ENCODE measurements around the gene C11orf91. TPM values are rescaled to one million over a fixed set of nuclear protein-coding genes. Genes with fewer than 3 reads are reported as not detected.
"Not testable (repeated sequence)": the region's sequence is repeated elsewhere in the genome, so short reads cannot be mapped to it uniquely, and the experiment has no call there.

C11orf91 gene
- total RNA-seq, 1 donor from 2014 or later, result not detected

DNA sequence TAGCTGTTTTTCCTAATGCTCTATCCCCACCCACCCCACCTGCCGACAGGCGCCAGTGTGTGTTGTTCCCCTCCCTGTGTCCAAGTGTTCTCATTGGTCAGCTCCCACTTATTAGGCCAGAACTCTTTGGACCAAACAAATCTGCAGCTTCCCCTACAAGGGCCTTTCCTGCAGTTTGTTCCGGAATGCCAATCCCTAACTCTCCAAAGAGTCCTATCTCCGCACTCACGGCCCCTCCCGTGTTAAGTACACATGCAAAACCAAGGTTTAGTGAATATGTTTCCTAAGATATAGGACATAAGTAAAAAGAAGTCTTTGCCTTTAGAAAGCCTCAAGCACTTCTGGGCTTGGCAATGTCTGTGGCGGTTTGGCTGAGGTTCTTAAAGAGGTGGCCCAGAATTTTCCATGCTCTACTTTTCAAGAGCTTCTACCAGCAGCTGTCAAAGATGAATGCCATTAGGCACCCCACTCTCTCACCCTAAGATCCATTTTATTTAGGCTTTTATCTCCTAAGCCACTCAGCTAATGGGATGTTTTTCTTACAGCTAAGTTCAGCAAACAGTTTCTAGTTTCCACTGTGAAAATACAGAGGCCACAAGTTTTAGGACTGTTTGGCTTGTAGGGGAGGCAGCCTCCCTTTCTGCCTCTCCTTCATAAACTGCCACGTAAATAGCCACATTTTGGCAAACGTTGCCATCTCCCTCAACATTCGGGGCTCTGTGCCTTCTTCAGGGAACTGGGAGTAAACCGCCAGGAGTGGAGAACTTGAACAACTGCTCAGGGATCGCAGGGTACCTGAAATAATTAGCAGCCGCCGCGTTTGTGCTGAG, 34.0 kb upstream of the C11orf91 start:
- Histone ChIP-seq H3K4me3 (ENCODE audit: low read length in 3 of 3) (peak overlapping the region; percentile 84 to 95 (median 85)), H3K9me3 (ENCODE audit: control insufficient read depth in 3 of 3, low read length in 3 of 3) (no peaks in the 10 kb centered on the region), H3K27me3 (ENCODE audit: control insufficient read depth in 3 of 3, insufficient read depth in 3 of 3, low read length in 3 of 3) (no peaks in the 10 kb centered on the region), H3K27ac (ENCODE audit: low read depth, low read length) (peak overlapping the region; percentile 97), H3K4me1 (ENCODE audit: control insufficient read depth in 3 of 3, insufficient read depth in 3 of 3, low read length in 3 of 3) (peaks cover 39 to 55% (median 50%) of the 10 kb centered on the region in 3 donors), H3K36me3 (ENCODE audit: control insufficient read depth in 3 of 3, insufficient read depth in 3 of 3, low read length in 3 of 3) (peaks cover 4 to 11% (median 11%) of the 10 kb centered on the region in 3 donors), H3K9ac (ENCODE audit: low read depth in 1 of 3, low read length in 3 of 3) (peak overlapping the region; percentile 93 to 98 (median 94))

DNA sequence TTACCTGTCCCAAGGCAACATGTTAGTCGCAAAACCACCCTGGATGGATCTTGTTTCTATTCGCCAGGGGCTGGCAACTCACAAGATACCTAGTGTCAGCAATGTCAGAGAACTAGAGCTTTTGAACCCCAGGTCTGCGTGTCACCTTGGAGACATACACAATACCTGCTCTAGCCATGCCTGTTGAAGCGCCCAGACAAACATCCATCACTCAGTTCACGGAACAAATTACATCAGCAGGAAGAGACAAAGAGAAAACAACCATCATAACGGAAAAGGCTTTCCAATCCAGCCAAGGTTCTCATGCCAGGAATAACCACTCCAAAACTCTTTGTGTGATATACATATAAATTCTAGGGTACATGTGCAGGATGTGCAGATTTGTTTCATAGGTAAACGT, 33.4 kb upstream of the C11orf91 start:
- peak overlapping the region; percentile 34 to 98 (median 94) for H3K9ac ChIP-seq (ENCODE audit: low read depth in 1 of 3, low read length in 3 of 3)
- H3K27me3 ChIP-seq (ENCODE audit: control insufficient read depth in 3 of 3, insufficient read depth in 3 of 3, low read length in 3 of 3), result no peaks in the 10 kb centered on the region
- H3K36me3 ChIP-seq (ENCODE audit: control insufficient read depth in 3 of 3, insufficient read depth in 3 of 3, low read length in 3 of 3), result peaks cover 4 to 11% (median 11%) of the 10 kb centered on the region in 3 donors
- peak overlapping the region; percentile 97 for H3K27ac ChIP-seq (ENCODE audit: low read depth, low read length)
- H3K4me3 ChIP-seq (ENCODE audit: low read length in 3 of 3), result peak overlapping the region; percentile 84 to 95 (median 85)
- H3K9me3 ChIP-seq (ENCODE audit: control insufficient read depth in 3 of 3, low read length in 3 of 3), result no peaks in the 10 kb centered on the region
- peaks cover 39 to 58% (median 50%) of the 10 kb centered on the region in 3 donors for H3K4me1 ChIP-seq (ENCODE audit: control insufficient read depth in 3 of 3, insufficient read depth in 3 of 3, low read length in 3 of 3)

DNA sequence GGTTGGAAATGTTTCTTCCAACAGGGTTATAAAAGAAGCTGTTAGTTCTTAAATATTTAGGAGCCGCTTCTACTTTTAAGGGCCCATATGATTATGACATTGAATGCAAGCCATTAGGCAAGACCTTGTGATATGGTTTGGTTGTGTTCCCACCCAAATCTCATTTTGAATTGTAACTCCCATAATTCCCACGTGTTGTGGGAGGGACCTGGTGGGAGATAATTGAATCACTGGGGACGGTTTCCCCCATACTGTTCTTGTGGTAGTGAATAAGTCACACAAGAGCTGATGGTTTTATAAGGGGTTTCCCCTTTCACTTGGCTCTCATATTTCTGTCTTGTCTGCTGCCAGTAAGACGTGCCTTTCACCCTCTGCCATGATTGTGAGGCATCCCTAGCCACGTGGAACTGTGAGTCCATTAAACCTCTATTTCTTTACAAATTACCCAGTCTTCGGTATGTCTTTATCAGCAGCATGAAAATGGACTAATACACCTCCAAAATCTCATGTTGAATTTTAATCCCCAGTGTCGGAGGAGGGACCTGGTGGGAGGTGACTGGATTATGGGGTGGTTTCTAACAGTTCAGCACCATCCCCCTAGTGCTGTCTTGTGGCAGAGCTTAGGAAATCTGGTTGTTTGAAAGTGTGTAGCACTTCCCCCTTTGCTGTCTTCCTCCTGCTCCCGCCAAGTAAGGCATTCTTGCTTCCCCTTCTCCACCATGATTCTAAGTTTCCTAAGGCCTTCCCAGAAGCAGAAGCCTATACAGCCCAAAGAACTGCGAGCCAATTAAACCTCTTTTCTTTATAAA, 31.3 kb upstream of the C11orf91 start:
- H3K27ac ChIP-seq (ENCODE audit: low read depth, low read length), result peak overlapping the region; percentile 51

DNA sequence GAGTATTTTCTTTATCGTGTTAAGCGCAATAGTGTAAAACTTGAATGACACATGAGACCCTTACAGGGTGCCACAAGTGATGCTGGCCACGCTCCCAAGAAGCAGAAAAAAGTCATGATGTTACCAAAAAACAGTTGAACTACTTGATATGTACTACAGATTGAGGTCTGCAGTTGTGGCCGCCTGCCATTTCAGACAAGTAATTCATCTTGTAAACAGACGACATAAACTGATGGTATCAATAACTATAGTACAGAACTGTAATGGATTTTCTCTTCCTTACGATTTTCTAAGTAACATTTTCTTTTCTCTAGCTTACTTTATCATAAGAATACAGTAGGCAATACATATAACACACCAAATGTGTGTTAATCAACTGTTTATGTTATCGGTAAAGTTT, 30.1 kb upstream of the C11orf91 start:
- Histone ChIP-seq H3K9me3 (ENCODE audit: control insufficient read depth in 3 of 3, low read length in 3 of 3) (no peaks in the 10 kb centered on the region), H3K36me3 (ENCODE audit: control insufficient read depth in 3 of 3, insufficient read depth in 3 of 3, low read length in 3 of 3) (peaks cover 4 to 11% (median 11%) of the 10 kb centered on the region in 3 donors), H3K4me1 (ENCODE audit: control insufficient read depth in 3 of 3, insufficient read depth in 3 of 3, low read length in 3 of 3) (peaks cover 26 to 51% (median 42%) of the 10 kb centered on the region in 3 donors), H3K27ac (ENCODE audit: low read depth, low read length) (no peak overlapping the region), H3K27me3 (ENCODE audit: control insufficient read depth in 3 of 3, insufficient read depth in 3 of 3, low read length in 3 of 3) (no peaks in the 10 kb centered on the region), H3K9ac (ENCODE audit: low read depth in 1 of 3, low read length in 3 of 3) (peak overlapping the region in 2 of 3 donors; percentile 33 to 35), H3K4me3 (ENCODE audit: low read length in 3 of 3) (peak overlapping the region in 1 of 3 donors; percentile 17)

More for the DNA sequence above, 31.3 kb upstream of the C11orf91 start:
- Histone ChIP-seq H3K36me3 (ENCODE audit: control insufficient read depth in 3 of 3, insufficient read depth in 3 of 3, low read length in 3 of 3) (peaks cover 4 to 11% (median 11%) of the 10 kb centered on the region in 3 donors), H3K9ac (ENCODE audit: low read depth in 1 of 3, low read length in 3 of 3) (peak overlapping the region in 1 of 3 donors; percentile 3), H3K9me3 (ENCODE audit: control insufficient read depth in 3 of 3, low read length in 3 of 3) (no peaks in the 10 kb centered on the region), H3K4me1 (ENCODE audit: control insufficient read depth in 3 of 3, insufficient read depth in 3 of 3, low read length in 3 of 3) (peaks cover 32 to 54% (median 46%) of the 10 kb centered on the region in 3 donors), H3K4me3 (ENCODE audit: low read length in 3 of 3) (peak overlapping the region in 2 of 3 donors; percentile 27 to 38), H3K27me3 (ENCODE audit: control insufficient read depth in 3 of 3, insufficient read depth in 3 of 3, low read length in 3 of 3) (no peaks in the 10 kb centered on the region)

DNA sequence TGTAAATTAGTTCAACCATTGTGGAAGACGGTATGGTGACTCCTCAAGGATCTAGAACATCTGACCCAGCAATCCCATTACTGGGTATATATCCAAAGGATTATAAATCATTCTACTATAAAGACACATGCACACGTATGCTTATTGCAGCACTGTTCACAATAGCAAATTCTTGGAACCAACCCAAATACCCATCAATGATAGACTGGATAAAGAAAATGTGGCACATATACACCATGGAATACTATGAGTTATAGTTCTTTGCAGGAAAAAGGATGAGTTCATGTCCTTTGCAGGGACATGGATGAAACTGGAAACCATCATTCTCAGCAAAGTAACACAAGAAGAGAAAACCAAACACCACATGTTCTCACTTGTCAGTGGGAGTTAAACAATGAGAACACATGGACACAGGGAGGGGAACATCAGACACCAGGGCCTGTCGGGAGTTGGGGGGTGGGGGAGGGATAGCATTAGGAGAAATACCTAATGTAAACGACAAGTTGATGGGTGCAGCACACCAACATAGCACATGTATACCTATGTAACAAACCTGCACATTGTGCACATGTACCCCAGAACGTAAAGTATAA, 28.5 kb upstream of the C11orf91 start:
- H3K9ac ChIP-seq (ENCODE audit: low read depth in 1 of 3, low read length in 3 of 3); H3K4me3 ChIP-seq (ENCODE audit: low read length in 3 of 3); H3K27me3 ChIP-seq (ENCODE audit: control insufficient read depth in 3 of 3, insufficient read depth in 3 of 3, low read length in 3 of 3); H3K9me3 ChIP-seq (ENCODE audit: control insufficient read depth in 3 of 3, low read length in 3 of 3); H3K27ac ChIP-seq (ENCODE audit: low read depth, low read length): not testable (repeated sequence)
- peaks cover 4 to 11% (median 11%) of the 10 kb centered on the region in 3 donors for H3K36me3 ChIP-seq (ENCODE audit: control insufficient read depth in 3 of 3, insufficient read depth in 3 of 3, low read length in 3 of 3)
- H3K4me1 ChIP-seq (ENCODE audit: control insufficient read depth in 3 of 3, insufficient read depth in 3 of 3, low read length in 3 of 3), result peaks cover 37 to 54% (median 53%) of the 10 kb centered on the region in 3 donors

DNA sequence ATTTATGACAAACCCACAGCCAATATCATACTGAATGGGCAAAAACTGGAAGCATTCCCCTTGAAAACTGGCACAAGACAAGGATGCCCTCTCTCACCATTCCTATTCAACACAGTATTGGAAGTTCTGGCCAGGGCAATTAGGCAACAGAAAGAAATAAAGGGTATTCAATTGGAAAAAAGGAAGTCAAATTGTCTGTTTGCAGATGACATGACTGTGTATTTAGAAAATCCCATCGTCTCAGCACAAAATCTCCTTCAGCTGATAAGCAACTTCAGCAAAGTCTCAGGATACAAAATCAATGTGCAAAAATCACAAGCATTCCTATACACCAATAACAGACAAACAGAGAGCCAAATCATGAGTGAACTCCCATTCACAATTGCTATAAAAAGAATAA, 26.9 kb upstream of the C11orf91 start:
- H3K27ac ChIP-seq (ENCODE audit: low read depth, low read length); H3K27me3 ChIP-seq (ENCODE audit: control insufficient read depth in 3 of 3, insufficient read depth in 3 of 3, low read length in 3 of 3); H3K36me3 ChIP-seq (ENCODE audit: control insufficient read depth in 3 of 3, insufficient read depth in 3 of 3, low read length in 3 of 3); H3K9me3 ChIP-seq (ENCODE audit: control insufficient read depth in 3 of 3, low read length in 3 of 3); H3K4me3 ChIP-seq (ENCODE audit: low read length in 3 of 3); H3K9ac ChIP-seq (ENCODE audit: low read depth in 1 of 3, low read length in 3 of 3): not testable (repeated sequence)
- H3K4me1 ChIP-seq (ENCODE audit: control insufficient read depth in 3 of 3, insufficient read depth in 3 of 3, low read length in 3 of 3), result peaks cover 48 to 58% (median 55%) of the 10 kb centered on the region in 3 donors

DNA sequence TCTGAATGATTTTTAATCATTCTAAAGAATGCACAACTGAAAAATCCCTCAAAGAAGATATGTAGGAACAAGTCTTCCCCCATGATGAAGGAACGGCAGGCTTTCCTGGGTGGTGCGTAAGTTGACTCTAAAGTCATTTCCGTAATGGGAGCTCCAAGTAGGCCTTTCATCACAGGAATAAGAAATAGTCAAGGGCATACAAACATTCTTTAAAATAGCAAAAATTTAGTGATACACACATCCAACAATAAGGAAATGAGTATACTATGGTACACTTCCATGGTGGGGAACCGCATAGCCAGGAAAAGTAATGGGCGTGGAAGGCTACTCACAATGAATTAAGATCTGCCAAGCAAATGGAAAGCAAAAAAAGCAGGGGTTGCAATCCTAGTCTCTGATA, 24.9 kb upstream of the C11orf91 start:
- H3K27ac ChIP-seq (ENCODE audit: low read depth, low read length), result peak overlapping the region; percentile 94
- H3K4me3 ChIP-seq (ENCODE audit: low read length in 3 of 3), result no peak overlapping the region
- H3K27me3 ChIP-seq (ENCODE audit: control insufficient read depth in 3 of 3, insufficient read depth in 3 of 3, low read length in 3 of 3), result no peaks in the 10 kb centered on the region
- H3K9ac ChIP-seq (ENCODE audit: low read depth in 1 of 3, low read length in 3 of 3), result no peak overlapping the region
- H3K9me3 ChIP-seq (ENCODE audit: control insufficient read depth in 3 of 3, low read length in 3 of 3), result no peaks in the 10 kb centered on the region
- H3K36me3 ChIP-seq (ENCODE audit: control insufficient read depth in 3 of 3, insufficient read depth in 3 of 3, low read length in 3 of 3), result peaks cover 3 to 7% (median 3%) of the 10 kb centered on the region in 3 donors
- peaks cover 54 to 59% (median 58%) of the 10 kb centered on the region in 3 donors for H3K4me1 ChIP-seq (ENCODE audit: control insufficient read depth in 3 of 3, insufficient read depth in 3 of 3, low read length in 3 of 3)

DNA sequence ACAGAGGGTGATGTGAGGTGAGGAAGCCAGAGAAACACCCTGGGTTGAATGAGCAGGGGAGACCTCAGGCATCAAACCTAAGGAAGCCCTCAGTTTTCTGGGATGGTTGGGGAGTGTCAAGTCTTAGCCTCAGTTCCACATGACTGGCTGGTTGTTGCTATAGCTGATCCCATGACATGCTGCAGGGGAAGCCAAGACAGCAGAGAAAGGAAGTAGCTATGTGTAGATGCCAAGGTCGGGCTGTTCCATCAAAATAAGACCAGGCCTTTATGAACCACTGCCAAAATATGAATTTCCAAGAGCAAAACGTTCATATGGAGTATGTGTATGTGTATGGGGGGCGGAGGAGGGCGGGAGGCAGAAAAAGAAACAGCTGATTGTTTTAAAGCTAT, 24.0 kb upstream of the C11orf91 start:
- H3K9me3 ChIP-seq (ENCODE audit: control insufficient read depth in 3 of 3, low read length in 3 of 3), result no peaks in the 10 kb centered on the region
- peak overlapping the region in 2 of 3 donors; percentile 3 to 52 for H3K4me3 ChIP-seq (ENCODE audit: low read length in 3 of 3)
- peak overlapping the region in 2 of 3 donors; percentile 25 to 54 for H3K9ac ChIP-seq (ENCODE audit: low read depth in 1 of 3, low read length in 3 of 3)
- H3K27ac ChIP-seq (ENCODE audit: low read depth, low read length), result peak overlapping the region; percentile 94
- peaks cover 10 to 11% (median 11%) of the 10 kb centered on the region in 3 donors for H3K36me3 ChIP-seq (ENCODE audit: control insufficient read depth in 3 of 3, insufficient read depth in 3 of 3, low read length in 3 of 3)
- H3K4me1 ChIP-seq (ENCODE audit: control insufficient read depth in 3 of 3, insufficient read depth in 3 of 3, low read length in 3 of 3), result peaks cover 56 to 63% (median 60%) of the 10 kb centered on the region in 3 donors
- H3K27me3 ChIP-seq (ENCODE audit: control insufficient read depth in 3 of 3, insufficient read depth in 3 of 3, low read length in 3 of 3), result no peaks in the 10 kb centered on the region

DNA sequence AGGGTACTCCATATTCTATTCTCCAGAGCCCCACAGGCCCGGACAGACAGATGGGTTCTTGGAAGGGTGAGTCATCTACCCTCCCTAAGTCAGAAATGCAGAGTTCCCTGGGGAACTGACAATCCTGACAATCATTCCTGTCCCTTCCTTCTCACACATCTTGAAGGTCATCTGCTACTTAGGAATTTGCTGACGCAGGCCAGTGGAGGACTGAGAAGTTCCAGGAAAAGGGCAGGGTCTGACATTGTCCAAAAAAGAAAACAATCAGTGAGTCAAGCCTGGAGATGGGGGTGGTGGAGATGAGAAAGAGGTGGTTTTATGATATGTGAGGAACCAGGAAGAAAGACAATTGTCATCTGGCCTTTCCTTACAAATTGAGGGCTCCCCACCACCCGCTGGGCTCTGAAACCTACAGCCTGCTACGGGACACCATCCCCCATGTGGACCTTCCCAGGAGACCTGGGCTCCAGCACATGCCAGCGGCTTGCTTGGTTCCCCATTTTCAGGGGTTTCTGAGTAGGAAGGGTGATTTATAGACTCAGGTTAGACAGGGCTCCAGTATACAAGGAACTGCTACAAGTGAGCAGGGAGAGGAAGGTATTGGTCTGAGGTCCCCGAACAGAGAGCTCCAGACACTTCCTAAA, 22.7 kb upstream of the C11orf91 start:
- H3K4me1 ChIP-seq (ENCODE audit: control insufficient read depth in 3 of 3, insufficient read depth in 3 of 3, low read length in 3 of 3), result peaks cover 69 to 71% (median 70%) of the 10 kb centered on the region in 3 donors
- H3K9me3 ChIP-seq (ENCODE audit: control insufficient read depth in 3 of 3, low read length in 3 of 3), result no peaks in the 10 kb centered on the region
- peak overlapping the region; percentile 94 for H3K27ac ChIP-seq (ENCODE audit: low read depth, low read length)
- H3K9ac ChIP-seq (ENCODE audit: low read depth in 1 of 3, low read length in 3 of 3), result peak overlapping the region; percentile 34 to 63 (median 52)
- H3K4me3 ChIP-seq (ENCODE audit: low read length in 3 of 3), result peak overlapping the region; percentile 38 to 59 (median 44)
- peaks cover 17 to 21% (median 20%) of the 10 kb centered on the region in 3 donors for H3K36me3 ChIP-seq (ENCODE audit: control insufficient read depth in 3 of 3, insufficient read depth in 3 of 3, low read length in 3 of 3)
- no peaks in the 10 kb centered on the region for H3K27me3 ChIP-seq (ENCODE audit: control insufficient read depth in 3 of 3, insufficient read depth in 3 of 3, low read length in 3 of 3)
